ENCODE measurements around the gene TMEM150B.

Gene TMEM150B

DNA sequence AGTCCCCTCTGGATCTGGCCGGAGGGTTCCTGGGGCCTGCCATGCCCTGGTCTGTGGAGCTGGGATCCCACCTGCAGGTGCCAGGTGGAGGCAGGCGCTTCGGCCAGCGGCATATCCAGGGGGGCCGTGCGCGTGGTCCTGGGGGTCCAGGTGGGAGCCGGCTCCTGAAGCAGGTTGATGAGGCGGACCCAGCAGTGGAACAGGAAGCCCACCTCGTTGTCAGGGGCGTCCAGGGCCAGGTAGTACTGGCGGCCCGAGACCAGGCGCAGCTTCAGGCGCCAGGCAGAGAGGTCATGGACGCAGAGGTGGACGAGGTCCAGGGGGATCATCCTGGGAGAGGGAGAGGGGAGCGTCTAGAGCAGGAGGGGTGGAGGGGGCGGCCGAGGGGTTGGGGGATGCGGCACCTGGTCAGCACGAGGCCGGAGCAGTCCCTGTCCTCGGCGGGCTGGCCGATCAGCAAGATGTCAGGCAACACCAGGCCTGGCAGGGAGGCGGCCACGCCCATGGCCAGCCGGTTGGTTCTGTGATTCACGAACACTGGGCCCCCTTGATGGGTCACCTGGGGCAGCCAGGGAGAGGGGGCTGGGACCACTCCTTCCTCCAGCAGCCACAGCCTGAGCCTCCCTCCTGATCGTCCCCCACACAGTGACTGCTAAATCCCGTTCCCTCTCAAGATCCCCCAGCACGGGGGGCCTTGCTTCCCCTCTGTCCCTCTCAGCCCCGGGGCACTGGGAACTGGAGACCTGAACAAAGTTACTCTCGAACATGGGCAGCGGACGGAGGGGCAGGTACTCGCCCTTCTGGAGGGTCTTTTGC lies 37.2 kb upstream of the TMEM150B start:
- TF ChIP-seq, protein P1, sequence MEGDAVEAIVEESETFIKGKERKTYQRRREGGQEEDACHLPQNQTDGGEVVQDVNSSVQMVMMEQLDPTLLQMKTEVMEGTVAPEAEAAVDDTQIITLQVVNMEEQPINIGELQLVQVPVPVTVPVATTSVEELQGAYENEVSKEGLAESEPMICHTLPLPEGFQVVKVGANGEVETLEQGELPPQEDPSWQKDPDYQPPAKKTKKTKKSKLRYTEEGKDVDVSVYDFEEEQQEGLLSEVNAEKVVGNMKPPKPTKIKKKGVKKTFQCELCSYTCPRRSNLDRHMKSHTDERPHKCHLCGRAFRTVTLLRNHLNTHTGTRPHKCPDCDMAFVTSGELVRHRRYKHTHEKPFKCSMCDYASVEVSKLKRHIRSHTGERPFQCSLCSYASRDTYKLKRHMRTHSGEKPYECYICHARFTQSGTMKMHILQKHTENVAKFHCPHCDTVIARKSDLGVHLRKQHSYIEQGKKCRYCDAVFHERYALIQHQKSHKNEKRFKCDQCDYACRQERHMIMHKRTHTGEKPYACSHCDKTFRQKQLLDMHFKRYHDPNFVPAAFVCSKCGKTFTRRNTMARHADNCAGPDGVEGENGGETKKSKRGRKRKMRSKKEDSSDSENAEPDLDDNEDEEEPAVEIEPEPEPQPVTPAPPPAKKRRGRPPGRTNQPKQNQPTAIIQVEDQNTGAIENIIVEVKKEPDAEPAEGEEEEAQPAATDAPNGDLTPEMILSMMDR (IDR thresholded peaks at IDR 0.05; ENCODE audit: low read depth, low read length): no peak
- H3K4me3 ChIP-seq (replicated peaks in 1 of 2; ENCODE audit: low read depth in 2 of 2, low read length in 2 of 2): no peak overlapping the region
- no peak for DNase-seq (ENCODE audit: low read depth in 2 of 2)

DNA sequence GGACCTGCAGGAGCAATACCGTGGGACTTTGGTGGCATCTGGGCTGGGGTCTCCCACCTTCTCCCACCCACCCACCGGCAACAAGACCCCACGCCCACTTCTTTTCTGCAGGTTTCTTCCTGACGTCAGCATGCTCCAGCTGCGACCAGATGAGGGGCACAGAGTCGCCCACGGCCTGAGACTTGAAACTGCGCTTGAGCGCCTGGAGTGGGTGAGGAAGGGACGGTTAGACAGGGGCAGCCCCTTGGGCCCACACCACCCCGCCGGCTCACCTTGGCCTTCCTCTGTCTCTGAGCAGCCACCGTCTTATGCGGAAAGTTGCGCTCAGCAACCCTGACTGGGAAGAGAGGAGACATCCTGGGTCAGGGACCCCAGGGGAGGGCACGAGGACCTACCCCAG lies 35.8 kb upstream of the TMEM150B start:
- DNase-seq (ENCODE audit: low read depth in 2 of 2): no peak
- TF ChIP-seq, protein P1 (IDR thresholded peaks at IDR 0.05; ENCODE audit: low read depth, low read length): no peak
- no peak overlapping the region for H3K4me3 ChIP-seq (replicated peaks in 1 of 2; ENCODE audit: low read depth in 2 of 2, low read length in 2 of 2)

DNA sequence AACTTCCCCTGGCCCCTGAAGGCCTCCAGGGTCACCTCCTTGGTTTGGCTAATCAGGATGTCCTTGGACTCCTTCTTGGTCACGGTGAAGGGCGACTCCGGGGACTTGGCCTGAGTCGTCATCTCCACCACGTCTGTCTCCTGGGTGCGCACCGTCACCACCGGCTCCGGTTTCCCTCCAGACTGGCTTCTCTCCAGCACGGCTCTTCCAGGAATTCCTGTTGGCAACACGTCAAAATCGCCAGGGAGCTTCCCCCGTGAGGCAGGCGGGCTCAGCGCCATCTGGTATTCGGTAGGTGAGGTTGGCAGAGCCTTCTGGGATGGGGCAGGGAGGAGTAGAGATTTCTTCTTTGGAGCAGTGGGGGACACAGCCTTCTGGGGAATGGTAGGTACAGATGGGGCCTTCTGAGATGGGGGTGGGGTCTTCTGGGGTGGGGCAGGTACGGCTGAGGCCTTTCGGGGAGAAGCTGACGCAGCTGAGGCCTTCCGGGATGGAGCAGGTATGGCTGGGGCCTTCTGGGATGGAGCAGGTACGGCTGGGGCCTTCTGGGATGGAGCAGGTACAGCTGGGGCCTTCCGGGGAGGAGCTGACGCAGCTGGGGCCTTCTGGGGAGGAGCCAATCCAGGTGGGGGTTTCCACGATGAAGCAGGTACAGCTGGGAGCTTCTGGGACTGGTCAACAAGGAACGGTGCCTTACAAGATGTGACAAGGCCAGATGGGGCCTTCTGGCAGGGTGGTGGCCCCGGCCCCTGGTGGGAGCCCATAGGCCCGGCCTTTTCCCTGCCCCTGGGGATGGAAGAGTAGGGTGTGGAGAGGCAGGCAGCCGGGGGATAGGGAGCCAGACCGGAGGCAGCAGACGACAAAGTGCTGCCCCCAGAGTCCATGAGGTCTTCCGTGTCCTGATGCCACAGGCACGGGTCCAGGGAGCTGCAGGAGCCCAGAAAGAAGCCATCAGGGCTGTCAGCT lies 34.1 kb upstream of the TMEM150B start:
- DNase-seq (ENCODE audit: low read depth in 2 of 2): no peak
- no peak overlapping the region for H3K4me3 ChIP-seq (replicated peaks in 1 of 2; ENCODE audit: low read depth in 2 of 2, low read length in 2 of 2)
- TF ChIP-seq, protein P1 (IDR thresholded peaks at IDR 0.05; ENCODE audit: low read depth, low read length): no peak

DNA sequence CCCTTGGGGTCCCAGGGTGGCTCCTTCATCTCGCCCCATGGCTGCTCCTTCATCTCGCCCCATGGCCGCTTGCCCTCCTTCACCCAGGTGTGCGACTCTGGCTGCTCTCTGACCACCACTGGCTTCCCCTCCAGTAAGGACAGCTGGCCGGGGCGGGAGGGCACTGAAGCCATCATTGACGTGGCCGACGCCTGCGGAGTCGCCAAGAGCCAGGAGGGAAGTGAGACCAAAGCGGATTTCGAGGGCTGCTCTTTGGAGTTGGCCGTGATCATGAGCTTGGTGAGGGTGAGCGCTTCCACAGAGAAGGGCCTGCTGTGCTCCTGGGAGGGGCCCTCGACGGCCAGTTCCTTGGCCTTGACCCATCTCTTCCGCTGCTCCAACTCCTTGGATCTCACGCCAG lies 33.4 kb upstream of the TMEM150B start:
- TF ChIP-seq, protein P1 (IDR thresholded peaks at IDR 0.05; ENCODE audit: low read depth, low read length): no peak
- no peak overlapping the region for H3K4me3 ChIP-seq (replicated peaks in 1 of 2; ENCODE audit: low read depth in 2 of 2, low read length in 2 of 2)
- DNase-seq (ENCODE audit: low read depth in 2 of 2): no peak

DNA sequence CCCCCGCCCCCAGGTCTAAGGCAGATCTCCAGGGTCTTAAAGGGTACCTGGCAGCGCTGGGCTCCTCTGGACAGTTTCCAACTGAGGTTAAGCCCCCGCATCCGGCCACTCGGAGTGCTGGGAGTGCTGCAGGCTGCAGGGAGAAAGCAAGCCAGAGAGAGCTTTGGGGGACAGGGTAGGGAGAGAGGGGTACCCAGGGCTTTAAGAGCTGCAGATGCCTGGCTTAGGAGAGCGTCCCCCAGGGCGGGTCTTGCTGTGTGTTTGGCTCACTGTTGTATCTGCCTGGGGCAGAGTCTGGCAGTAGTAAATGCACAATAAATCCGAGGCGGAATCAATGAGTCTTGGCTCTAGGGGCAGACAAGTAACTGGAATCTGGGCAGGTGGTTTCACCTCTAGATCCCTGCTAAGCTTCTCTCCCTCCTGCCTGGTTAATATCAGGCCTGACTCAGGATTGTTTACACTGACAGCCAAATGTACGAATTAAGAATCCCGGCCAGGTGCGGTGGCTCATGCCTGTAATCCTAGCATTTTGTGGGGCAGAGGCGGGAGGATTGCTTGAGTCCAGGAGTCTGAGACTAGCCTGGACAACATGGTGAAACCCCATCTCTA lies 30.2 kb upstream of the TMEM150B start:
- TF ChIP-seq, protein P1 (IDR thresholded peaks at IDR 0.05; ENCODE audit: low read depth, low read length): no peak
- no peak for DNase-seq (ENCODE audit: low read depth in 2 of 2)
- no peak overlapping the region for H3K4me3 ChIP-seq (replicated peaks in 1 of 2; ENCODE audit: low read depth in 2 of 2, low read length in 2 of 2)

DNA sequence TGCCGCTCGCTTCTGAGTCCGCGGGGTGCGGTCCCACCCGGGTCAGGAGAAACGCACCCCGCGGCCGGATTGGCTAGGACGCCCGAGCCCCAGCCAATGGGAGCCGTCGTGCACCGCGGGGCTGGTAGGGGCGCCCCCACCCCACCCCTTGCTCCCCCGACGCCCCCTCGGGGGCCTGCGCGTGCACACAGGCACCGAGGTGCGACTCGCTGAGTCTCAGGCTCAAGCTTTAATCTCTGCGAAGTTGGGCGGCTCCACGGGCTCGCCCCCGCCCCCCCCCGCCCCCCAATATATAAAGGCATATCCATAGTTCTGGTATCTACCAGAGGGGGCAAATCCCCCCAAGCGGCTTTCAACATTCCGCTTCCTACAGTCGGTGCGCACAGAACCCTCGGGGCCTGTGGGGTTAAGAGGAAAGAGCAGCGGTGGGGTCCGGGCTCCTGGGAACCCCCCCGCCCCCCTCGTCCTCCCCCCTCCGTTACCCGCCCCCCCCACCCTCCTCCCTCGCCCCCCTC lies 29.6 kb upstream of the TMEM150B start, which contains the start of gene COX6B2:
Gene COX6B2, minus strand, starts transcription at position 22 of the 515 bp plus-strand sequence. CDS start 198 bp downstream, outside the sequence.
- no peak for DNase-seq (ENCODE audit: low read depth in 2 of 2)
- peak within 1 kb of the TSS; percentile 44 to 46 for H3K4me3 ChIP-seq (replicated peaks in 1 of 2; ENCODE audit: low read depth in 2 of 2, low read length in 2 of 2)
- TF ChIP-seq, protein P1 (IDR thresholded peaks at IDR 0.05; ENCODE audit: low read depth, low read length): no peak
